GM18951 (cell line): Measurements from ENCODE around the gene KLC1.
"Not testable (repeated sequence)": the region's sequence is repeated elsewhere in the genome, so short reads cannot be mapped to it uniquely, and the experiment has no call there.

Source experiments
- POLR2A ChIP-seq: IDR thresholded peaks from 4 replicates; pipeline ENCODE4 v1.6.1; 2011; ENCODE audit warnings: mild to moderate bottlenecking; ENCODE audit not compliant: insufficient read length, insufficient read depth; ENCODE audit errors: extremely low read depth
- in situ Hi-C: fragments of 300-500 bp; cut with MboI; formaldehyde crosslinking; loops from one replicate; pipeline ENCODE4 v1.12.0; 2022; ENCODE audit warnings: low sequenced_read_pairs, mixed read lengths, inconsistent platforms; ENCODE audit not compliant: unreplicated experiment

KLC1 gene

GRCh38 chr14:103629503-103630121, 601 bp downstream of the KLC1 start:
- no peak for TF ChIP-seq POLR2A
- in situ Hi-C loops = no loop called here

- TF ChIP-seq POLR2A = no peak
- in situ Hi-C loops = no loop called here
These were observed 1.5 kb downstream of the KLC1 start for GRCh38 chr14:103630364-103631108.

DNA sequence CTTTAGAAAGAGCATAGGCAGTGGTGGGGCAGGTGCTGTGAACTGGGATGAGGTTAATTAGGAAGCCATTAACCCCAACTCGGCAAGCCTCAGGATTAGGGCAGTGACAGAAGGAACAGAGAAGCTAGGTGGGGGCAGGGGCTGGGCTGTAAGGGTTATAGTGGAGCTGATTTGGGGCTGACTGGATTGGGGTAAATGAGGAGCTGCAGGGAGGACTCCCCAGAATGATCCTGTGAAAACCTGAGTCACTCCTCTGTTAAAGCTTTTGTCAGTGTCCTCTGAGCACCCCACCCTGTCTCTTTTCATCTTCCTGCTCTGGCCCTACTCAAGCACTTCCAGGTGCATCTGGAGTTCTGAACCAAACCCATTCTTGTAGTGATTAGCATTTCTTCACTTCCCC, 4.4 kb downstream of the KLC1 start:
- in situ Hi-C loops = no loop called here
- TF ChIP-seq POLR2A = no peak

- TF ChIP-seq POLR2A = no peak
- in situ Hi-C loops = no loop called here
These were observed 5.1 kb downstream of the KLC1 start for GRCh38 chr14:103634156-103634555.

DNA sequence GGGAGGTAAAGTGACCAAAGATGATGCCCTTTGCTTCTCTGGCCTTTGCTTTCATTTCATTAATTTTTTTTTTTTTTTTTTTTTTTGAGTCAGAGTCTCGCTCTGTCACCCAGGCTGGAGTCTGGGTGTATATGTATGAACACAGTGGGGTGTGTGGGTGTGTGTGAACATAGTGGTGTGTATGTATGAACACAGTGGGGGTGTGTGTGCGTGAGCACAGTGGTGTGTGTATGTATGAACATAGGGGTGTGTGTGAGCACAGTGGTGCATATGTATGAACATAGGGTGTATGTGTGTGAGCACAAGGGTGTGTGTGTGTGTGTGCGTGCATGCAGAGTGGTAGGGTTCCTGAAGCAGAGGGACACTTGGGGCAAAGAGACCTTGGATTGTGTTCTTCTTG, 9.6 kb downstream of the KLC1 start:
- in situ Hi-C loops = no loop called here

DNA sequence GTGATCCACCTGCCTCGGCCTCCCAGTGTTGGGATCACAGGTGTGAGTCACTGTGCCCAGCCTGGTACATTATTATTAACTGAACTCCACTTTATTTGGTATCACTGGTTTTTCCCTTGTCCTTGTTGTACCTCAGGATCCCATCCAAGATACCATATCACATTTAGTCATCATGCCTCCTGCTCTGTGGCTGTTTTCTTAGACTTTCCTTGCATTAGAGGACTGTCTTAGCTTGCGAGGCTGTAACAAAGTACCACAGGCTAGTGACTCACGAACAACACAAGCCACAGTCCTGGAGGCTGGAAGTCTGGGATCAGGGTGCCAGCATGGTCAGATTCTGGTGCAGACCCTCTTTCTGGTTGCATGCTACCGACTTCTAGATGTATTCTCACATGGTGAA, 12.2 kb downstream of the KLC1 start:
- in situ Hi-C loops = no loop called here

More for the DNA sequence above, 9.6 kb downstream of the KLC1 start:
- TF ChIP-seq POLR2A = no peak

DNA sequence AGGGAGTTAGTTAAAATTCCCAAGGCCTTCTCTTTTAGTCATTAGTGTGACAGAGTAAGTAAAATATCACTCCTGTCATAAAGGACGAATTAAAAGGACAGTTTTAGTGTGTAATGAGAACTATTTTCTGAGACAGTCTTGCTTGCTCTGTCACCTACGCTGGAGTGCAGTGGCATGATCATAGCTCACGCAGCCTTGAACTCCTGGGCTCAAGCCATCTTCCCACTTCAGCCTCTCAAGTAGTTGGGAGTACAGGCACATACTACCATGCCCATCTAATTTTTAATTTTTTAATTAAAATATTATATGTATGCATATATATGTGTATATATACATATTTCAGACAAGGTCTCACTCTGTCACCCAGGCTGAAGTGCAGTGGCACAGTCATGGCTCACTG, 17.2 kb downstream of the KLC1 start:
- no peak for TF ChIP-seq POLR2A
- in situ Hi-C loops = no loop called here

More for the DNA sequence above, 12.2 kb downstream of the KLC1 start:
- TF ChIP-seq POLR2A = no peak

DNA sequence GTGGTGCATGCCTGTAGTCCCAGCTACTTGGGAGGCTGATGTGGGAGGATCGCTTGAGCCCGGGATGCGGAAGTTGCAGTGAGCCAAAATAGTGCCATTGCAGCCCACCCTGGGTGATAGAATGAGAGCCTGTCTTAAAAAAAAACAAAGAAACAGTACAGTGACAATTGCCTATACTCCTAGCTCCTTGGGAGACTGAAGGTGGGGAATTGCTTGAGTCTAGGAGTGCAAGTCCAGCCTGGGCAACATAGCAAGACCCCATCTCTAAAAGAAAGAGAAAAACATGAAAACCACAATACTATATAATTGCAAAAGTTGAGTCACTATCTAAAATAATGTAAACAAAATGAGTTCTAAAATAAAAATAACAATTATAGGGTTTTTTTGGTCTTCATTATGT, 20.0 kb downstream of the KLC1 start:
- TF ChIP-seq POLR2A = no peak
- in situ Hi-C loops = no loop called here

DNA sequence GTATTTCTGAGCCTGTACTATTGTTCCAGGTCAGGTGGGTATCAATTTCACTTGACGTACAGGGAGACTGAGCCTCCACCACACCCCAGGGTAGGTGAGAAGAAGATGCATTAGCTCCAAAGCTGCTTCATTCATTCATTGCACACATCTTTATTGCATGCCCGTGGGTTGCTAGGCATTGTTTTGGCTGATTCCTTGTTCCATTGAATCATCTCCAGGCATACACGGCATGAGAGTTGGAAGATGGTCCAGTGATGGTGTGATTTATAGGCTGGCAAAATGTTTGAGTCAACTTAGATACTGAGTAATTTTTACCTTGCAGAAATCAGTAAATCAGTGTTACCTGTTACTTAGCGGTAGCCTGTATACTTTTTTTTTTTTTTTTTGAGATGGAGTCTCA, 21.2 kb downstream of the KLC1 start:
- TF ChIP-seq POLR2A = no peak
- in situ Hi-C loops = no loop called here

DNA sequence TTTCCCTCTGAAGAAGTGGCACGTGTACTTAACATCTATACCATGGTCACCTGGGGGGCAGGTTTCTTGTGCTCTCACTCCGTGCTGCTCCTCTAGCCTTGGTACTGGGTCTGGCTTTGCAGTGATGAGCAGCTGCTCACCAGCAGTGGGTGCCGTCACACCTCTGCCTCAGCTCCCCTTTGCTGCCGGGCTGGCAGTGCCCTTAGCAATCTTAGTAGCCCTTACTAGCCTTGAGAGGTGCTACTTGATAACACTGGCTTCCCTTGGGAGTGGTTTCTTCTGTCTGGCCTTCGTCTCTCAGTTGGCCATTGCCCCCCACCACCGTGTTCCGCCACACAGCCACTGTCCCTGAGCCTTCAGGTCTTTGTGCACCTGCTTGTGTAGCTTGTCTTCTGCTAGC, 22.6 kb downstream of the KLC1 start:
- in situ Hi-C loops = no loop called here
- no peak for TF ChIP-seq POLR2A

DNA sequence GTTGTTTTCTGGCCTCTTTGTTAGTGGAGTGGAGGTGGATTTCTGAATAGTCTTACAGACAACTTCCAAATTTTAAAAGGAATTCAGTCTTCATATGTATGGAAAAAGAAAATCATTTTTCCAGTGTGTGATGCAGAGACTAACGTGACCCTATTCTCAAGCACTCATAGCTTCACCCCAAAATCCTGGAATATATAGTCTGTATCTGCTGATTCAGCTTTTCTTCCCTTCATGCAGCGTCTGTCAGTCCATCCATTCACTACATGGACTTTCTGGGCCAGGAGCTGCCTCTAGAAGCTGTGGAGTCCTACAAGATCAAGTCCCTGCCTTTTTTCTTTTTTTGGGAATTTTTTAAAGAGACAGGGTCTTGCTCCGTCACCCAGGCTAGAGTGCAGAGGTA, 23.8 kb downstream of the KLC1 start:
- no peak for TF ChIP-seq POLR2A
- in situ Hi-C loops = no loop called here

- in situ Hi-C loops = not testable (repeated sequence)
These were observed 24.3 kb downstream of the KLC1 start for GRCh38 chr14:103653336-103653735.

GRCh38 chr14:103653805-103654204, 24.8 kb downstream of the KLC1 start:
- TF ChIP-seq POLR2A = no peak
- in situ Hi-C loops = no loop called here

DNA sequence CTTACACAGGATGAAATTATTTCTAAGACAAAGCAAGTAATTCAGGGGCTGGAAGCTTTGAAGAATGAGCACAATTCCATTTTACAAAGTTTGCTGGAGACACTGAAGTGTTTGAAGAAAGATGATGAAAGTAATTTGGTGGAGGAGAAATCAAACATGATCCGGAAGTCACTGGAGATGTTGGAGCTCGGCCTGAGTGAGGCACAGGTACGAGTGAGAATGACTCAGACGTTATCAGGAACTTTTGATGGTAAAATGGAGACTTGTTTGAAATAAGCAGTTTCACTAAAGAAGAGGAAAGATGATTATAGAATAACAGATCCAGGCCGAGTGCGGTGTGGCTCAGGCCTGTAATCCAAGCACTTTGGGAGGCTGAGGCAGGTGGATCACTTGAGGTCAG, 25.6 kb downstream of the KLC1 start:
- no peak for TF ChIP-seq POLR2A

More for the DNA sequence above, 25.6 kb downstream of the KLC1 start:
- in situ Hi-C loops = no loop called here
